ENCODE measurements around the gene COX14. TPM values are rescaled to one million over a fixed set of nuclear protein-coding genes. Genes with fewer than 3 reads are reported as not detected.

COX14 gene
- total RNA-seq, 1 experiment from 2014 or later: 31.9 TPM

DNA sequence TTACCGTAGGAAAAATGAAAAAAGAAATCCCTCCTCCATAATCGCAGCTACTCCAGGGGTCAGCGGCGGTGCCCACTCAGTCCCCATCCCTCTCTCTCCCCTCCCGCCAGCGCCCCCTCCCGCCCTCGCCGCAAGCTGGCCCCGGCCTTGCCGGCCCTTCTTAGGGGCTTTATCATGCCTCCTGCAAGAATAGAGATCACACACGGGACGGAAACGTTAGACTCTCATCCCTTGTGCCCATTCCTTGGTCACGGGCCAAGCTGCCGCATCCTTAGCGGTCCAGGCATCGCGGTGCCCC lies 692 bp upstream of the COX14 start:
- H3K9me3 Mint-ChIP-seq: no peaks in the 10 kb centered on the region
- Histone ChIP-seq H3K23ac (ENCODE audit: insufficient read length, low read depth, low read length) (no peak overlapping the region), H2BK5ac (ENCODE audit: insufficient read length, low read length) (no peak overlapping the region), H2AK5ac (ENCODE audit: insufficient read length, low read length) (no peak overlapping the region), H3K4ac (ENCODE audit: low read depth, low read length) (no peak overlapping the region), H3K9ac (ENCODE audit: extremely low read depth, insufficient read length, low read length) (no peak overlapping the region), H4K91ac (ENCODE audit: insufficient read length, low read depth, low read length) (no peak overlapping the region), H3K27ac (ENCODE audit: insufficient read length, low read depth, low read length) (no peak overlapping the region), H2BK120ac (ENCODE audit: low read depth, low read length, poor library complexity, severe bottlenecking) (no peak overlapping the region), H3K23me2 (ENCODE audit: insufficient read length, low read depth, low read length, poor library complexity, severe bottlenecking) (peaks cover 3% of the 10 kb centered on the region), H3K79me1 (ENCODE audit: insufficient read depth, low read depth, low read length, poor library complexity, severe bottlenecking) (peaks cover under 1% of the 10 kb centered on the region), H4K5ac (ENCODE audit: insufficient read length, low read depth, low read length) (no peak overlapping the region), H4K8ac (replicated peaks; ENCODE audit: insufficient read length, low read depth, low read length) (no peak overlapping the region), H2AFZ (ENCODE audit: low read length) (no peak overlapping the region), H3K56ac (ENCODE audit: insufficient read length, low read depth, low read length) (no peak overlapping the region), H3K79me2 (ENCODE audit: insufficient read depth, low read length) (no peaks in the 10 kb centered on the region), H2BK12ac (ENCODE audit: insufficient read length, low read depth, low read length) (no peak overlapping the region), H3K14ac (ENCODE audit: insufficient read depth, low read length) (no peak overlapping the region), H3K4me1 (ENCODE audit: insufficient read depth, low read length) (peaks cover 10% of the 10 kb centered on the region; the same call in 1 of the 2 replicates), H3K4me2 (ENCODE audit: insufficient read depth, insufficient read length, low read length) (peak overlapping the region; percentile 44), H2BK15ac (ENCODE audit: low read depth, low read length) (no peak overlapping the region), H3T11ph (ENCODE audit: low read length) (no peak overlapping the region), H3K9me3 (ENCODE audit: control insufficient read depth, low read depth, low read length) (no peaks in the 10 kb centered on the region), H2BK20ac (ENCODE audit: low read depth, low read length, poor library complexity, severe bottlenecking) (no peak overlapping the region), H3K27me3 (ENCODE audit: insufficient read depth, low read length) (no peaks in the 10 kb centered on the region), H4K20me1 (ENCODE audit: control insufficient read depth, insufficient read depth, insufficient read length) (no peaks in the 10 kb centered on the region), H3K18ac (ENCODE audit: insufficient read length, low read depth, low read length) (no peak overlapping the region)
- peak overlapping the region; percentile 63 to 88 (median 80); a peak in 1 of 7 replicates for H3K27ac Mint-ChIP-seq
- H3K27me3 Mint-ChIP-seq (ENCODE audit: low read depth): no peaks in the 10 kb centered on the region; the same call in 1 of the 2 replicates
- no CpG with 5 or more reads among the region's 19 CpGs for WGBS (ENCODE audit: extremely low coverage, insufficient read length, low lambda C conversion rate)
- peaks cover under 1 to 6% (median 3%) of the 10 kb centered on the region in 3 experiments; a peak in 4 of 7 replicates for H3K36me3 Mint-ChIP-seq (ENCODE audit: insufficient read depth in 1 of 3, low read depth in 3 of 3)
- no peak for DNase-seq
- TF ChIP-seq, protein P1, sequence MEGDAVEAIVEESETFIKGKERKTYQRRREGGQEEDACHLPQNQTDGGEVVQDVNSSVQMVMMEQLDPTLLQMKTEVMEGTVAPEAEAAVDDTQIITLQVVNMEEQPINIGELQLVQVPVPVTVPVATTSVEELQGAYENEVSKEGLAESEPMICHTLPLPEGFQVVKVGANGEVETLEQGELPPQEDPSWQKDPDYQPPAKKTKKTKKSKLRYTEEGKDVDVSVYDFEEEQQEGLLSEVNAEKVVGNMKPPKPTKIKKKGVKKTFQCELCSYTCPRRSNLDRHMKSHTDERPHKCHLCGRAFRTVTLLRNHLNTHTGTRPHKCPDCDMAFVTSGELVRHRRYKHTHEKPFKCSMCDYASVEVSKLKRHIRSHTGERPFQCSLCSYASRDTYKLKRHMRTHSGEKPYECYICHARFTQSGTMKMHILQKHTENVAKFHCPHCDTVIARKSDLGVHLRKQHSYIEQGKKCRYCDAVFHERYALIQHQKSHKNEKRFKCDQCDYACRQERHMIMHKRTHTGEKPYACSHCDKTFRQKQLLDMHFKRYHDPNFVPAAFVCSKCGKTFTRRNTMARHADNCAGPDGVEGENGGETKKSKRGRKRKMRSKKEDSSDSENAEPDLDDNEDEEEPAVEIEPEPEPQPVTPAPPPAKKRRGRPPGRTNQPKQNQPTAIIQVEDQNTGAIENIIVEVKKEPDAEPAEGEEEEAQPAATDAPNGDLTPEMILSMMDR (conservative IDR thresholded peaks at IDR 0.05): no peak
- peaks cover 15 to 26% of the 10 kb centered on the region in 2 experiments for H3K4me1 Mint-ChIP-seq
- peak overlapping the region; percentile 66 to 93 for H3K4me3 Mint-ChIP-seq

Data from H9 (cell line).